HUES6 (cell line): ENCODE measurements around the gene ERC2.
A peak's percentile ranks its signal among the peaks of the same experiment; 100 is the strongest.
"Not testable (repeated sequence)": the region's sequence is repeated elsewhere in the genome, so short reads cannot be mapped to it uniquely, and the experiment has no call there.

Source experiments
- H3K27ac ChIP-seq: 2 replicates; pipeline ENCODE4 v1.7.0; 2013; ENCODE audit warnings: low read depth, mild to moderate bottlenecking, low read length, inconsistent platforms
- H3K27me3 ChIP-seq: 2 replicates; pipeline ENCODE4 v1.6.1; 2013; ENCODE audit warnings: low read length; ENCODE audit not compliant: control insufficient read depth, insufficient read depth
- H3K36me3 ChIP-seq: 2 replicates; pipeline ENCODE4 v1.6.1; 2013; ENCODE audit warnings: low read length; ENCODE audit not compliant: control insufficient read depth, insufficient read depth
- H3K4me1 ChIP-seq: 2 replicates; pipeline ENCODE4 v1.6.1; 2013; ENCODE audit warnings: low read length; ENCODE audit not compliant: control insufficient read depth, insufficient read depth
- H3K4me3 ChIP-seq: 2 replicates; pipeline ENCODE4 v1.5.1; 2013; ENCODE audit warnings: low read depth, low read length
- H3K9ac ChIP-seq: one replicate; pipeline ENCODE4 v1.6.1; 2013; ENCODE audit warnings: mild to moderate bottlenecking, low read length
- H3K9me3 ChIP-seq: 2 replicates; pipeline ENCODE4 v1.6.1; 2013; ENCODE audit warnings: low read depth, low read length; ENCODE audit not compliant: control insufficient read depth, insufficient read depth

The ERC2 gene

DNA sequence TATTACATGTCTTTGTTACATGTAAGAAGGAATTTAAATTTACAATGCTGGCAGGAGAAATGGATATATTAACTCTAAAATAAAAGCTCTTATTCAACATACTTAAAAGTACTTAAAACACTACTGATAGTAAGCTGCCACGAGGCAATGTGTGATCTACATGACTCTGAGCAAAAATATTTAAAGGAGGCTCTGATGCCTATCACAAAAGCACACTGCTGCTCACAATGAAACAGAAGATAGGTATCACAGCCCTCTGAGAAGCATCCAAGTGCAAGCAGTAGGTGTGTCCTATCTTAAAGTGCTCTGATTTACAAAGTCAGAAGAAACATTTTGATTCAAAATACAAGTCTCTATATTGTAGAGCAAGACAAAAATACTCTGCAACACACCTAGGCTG lies 610.0 kb downstream of the ERC2 start:
- Histone ChIP-seq H3K4me3 (no peak overlapping the region), H3K27ac (no peak overlapping the region), H3K27me3 (no peaks in the 10 kb centered on the region), H3K9ac (no peak overlapping the region), H3K4me1 (peaks cover 22% of the 10 kb centered on the region), H3K36me3 (no peaks in the 10 kb centered on the region), H3K9me3 (no peaks in the 10 kb centered on the region)

DNA sequence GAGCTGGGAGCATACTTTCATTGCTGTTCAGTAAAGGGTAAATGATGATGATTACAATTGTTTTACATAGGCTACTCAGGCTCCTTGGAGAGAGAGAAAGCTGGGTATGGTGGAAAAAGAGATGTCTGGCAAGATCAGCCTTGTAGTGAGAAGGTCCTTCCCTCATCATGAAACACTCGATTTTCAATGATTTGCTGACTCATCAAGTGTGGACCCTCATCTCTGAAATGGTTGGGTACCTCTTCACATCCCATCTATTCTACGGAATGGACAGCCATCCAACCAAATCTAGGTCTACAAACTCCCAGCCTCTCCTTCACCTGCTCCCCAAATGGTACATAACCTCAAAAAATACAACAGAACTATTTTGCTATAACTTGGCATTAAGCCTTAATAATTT lies 610.6 kb downstream of the ERC2 start:
- H3K9ac ChIP-seq: no peak overlapping the region
- no peaks in the 10 kb centered on the region for H3K9me3 ChIP-seq
- H3K36me3 ChIP-seq: no peaks in the 10 kb centered on the region
- no peak overlapping the region for H3K27ac ChIP-seq
- peaks cover 22% of the 10 kb centered on the region for H3K4me1 ChIP-seq
- H3K4me3 ChIP-seq: no peak overlapping the region
- H3K27me3 ChIP-seq: no peaks in the 10 kb centered on the region

GRCh38 chr3:55855311-55855710 lies 613.0 kb downstream of the ERC2 start:
- Histone ChIP-seq H3K4me1 (peaks cover 16% of the 10 kb centered on the region), H3K27me3 (no peaks in the 10 kb centered on the region), H3K9me3 (no peaks in the 10 kb centered on the region), H3K9ac (no peak overlapping the region), H3K4me3 (no peak overlapping the region), H3K36me3 (no peaks in the 10 kb centered on the region), H3K27ac (no peak overlapping the region)

DNA sequence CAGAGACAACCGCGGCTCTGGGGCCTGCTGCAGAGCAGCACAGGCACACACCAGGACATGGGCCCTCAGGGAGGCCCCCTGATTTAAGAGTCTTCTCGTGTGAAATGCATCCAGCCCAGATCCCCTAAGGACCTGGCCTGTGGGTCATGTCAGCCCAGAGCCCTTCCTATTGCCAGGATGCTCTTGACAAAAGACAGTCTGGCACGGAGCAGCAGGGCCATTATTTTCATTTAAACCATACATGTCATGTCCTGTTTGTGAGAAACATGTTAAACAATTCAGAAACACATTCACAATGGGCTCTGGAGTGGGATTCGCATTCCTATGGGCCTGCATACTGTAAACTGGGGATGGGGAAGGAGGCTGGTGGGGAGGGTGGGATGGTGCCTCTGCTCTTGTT lies 613.8 kb downstream of the ERC2 start:
- Histone ChIP-seq H3K36me3 (no peaks in the 10 kb centered on the region), H3K9ac (no peak overlapping the region), H3K9me3 (no peaks in the 10 kb centered on the region), H3K27ac (no peak overlapping the region), H3K4me1 (peaks cover 9% of the 10 kb centered on the region), H3K4me3 (no peak overlapping the region), H3K27me3 (no peaks in the 10 kb centered on the region)

DNA sequence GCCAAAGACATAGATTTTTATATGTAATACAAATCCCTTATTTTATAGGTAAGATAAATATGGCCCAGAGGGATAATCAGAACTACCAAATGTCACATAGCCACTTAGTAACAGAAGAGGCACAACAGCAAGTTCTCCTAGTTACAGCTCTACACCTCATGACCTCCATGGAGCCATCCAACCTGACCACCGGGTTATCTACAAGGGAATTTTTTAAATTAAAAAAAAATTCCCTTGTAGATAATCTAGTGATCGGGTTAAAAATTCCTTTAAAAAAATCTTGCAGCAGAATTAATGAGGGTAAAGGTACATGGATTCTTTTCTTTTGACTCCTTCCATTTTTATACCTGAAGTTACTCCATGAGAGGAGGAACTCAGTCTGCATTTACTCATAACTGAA lies 615.9 kb downstream of the ERC2 start:
- Histone ChIP-seq H3K27me3 (no peaks in the 10 kb centered on the region), H3K9me3 (no peaks in the 10 kb centered on the region), H3K4me1 (peaks cover 9% of the 10 kb centered on the region), H3K4me3 (no peak overlapping the region), H3K27ac (no peak overlapping the region), H3K9ac (no peak overlapping the region), H3K36me3 (no peaks in the 10 kb centered on the region)

DNA sequence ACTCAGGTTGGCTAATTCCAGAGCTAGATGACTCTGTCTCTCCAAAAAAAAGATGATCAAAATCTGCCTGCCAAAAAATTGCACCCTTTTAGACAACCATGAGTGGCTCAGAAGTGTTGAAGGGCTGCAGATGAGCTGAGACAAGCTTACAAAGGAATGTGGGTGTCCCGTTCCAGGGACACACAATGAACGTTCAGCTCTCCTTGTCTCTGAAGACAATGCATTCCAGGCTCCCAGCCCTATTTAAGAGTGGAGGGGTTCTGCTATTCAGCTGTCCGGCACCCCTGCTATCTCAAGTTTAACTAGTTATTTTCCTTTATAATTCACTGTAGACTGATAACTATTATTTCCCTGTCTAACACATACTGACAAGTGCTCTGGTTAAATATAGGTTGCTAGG lies 626.1 kb downstream of the ERC2 start:
- Histone ChIP-seq H3K4me3 (no peak overlapping the region), H3K9me3 (peaks cover 9% of the 10 kb centered on the region; the same call in 1 of the 2 replicates), H3K27ac (no peak overlapping the region), H3K36me3 (no peaks in the 10 kb centered on the region), H3K9ac (no peak overlapping the region), H3K27me3 (no peaks in the 10 kb centered on the region), H3K4me1 (no peaks in the 10 kb centered on the region)

GRCh38 chr3:55831876-55832275 lies 636.4 kb downstream of the ERC2 start:
- not testable (repeated sequence) for H3K9me3 ChIP-seq, H3K27ac ChIP-seq, H3K36me3 ChIP-seq, H3K27me3 ChIP-seq, H3K4me1 ChIP-seq
- Histone ChIP-seq H3K4me3 (peak overlapping the region; percentile 36; the same call in 1 of the 2 replicates), H3K9ac (peak overlapping the region; percentile 15)

DNA sequence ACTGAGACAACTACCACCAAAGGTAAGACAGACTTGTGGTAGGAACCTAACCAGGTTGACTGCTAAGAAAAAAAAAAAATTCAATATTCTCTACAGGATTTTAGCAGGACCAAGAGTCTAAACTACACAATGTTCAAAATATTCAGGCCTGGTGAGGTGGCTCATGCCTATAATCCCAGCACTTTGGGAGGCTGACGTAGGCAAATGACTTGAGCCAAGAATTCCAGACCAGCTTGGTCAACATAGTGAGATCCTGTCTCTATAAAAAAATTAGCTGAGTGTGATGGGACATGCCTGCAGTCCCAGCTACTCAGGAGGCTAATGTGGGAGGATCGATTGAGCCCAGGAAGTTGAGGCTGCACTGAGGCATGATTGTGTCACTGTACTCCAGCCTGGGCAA lies 639.6 kb downstream of the ERC2 start:
- H3K4me3 ChIP-seq: no peak overlapping the region

DNA sequence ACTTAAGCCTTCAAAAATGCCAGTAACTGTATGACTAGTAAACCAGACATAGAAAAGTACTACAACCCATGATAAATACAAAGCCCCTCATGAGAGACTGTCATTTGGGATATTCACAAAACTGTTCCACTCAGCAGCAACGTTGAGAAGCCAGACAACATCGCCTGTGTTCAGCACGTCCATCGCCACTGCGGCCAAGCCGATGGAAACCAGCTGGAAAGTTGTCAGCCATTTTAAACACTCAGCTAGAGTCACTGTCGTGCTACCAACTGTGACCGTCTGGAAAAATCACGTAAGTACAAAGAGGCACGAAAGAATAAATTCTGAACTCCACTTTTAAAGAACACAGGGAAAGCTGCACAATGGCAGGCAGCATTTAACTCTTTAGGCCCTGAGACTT lies 640.5 kb downstream of the ERC2 start:
- Histone ChIP-seq H3K27ac (no peak overlapping the region), H3K36me3 (no peaks in the 10 kb centered on the region), H3K9ac (no peak overlapping the region), H3K4me1 (peaks cover 3% of the 10 kb centered on the region; the same call in 1 of the 2 replicates), H3K27me3 (no peaks in the 10 kb centered on the region), H3K9me3 (peaks cover 3% of the 10 kb centered on the region; the same call in 1 of the 2 replicates), H3K4me3 (no peak overlapping the region)

More for the DNA sequence above, 639.6 kb downstream of the ERC2 start:
- Histone ChIP-seq H3K27me3 (no peaks in the 10 kb centered on the region), H3K4me1 (peaks cover 3% of the 10 kb centered on the region; the same call in 1 of the 2 replicates), H3K27ac (no peak overlapping the region), H3K9ac (no peak overlapping the region), H3K36me3 (no peaks in the 10 kb centered on the region), H3K9me3 (peaks cover 3% of the 10 kb centered on the region; the same call in 1 of the 2 replicates)

- Histone ChIP-seq H3K9me3 (peaks cover 3% of the 10 kb centered on the region; the same call in 1 of the 2 replicates), H3K4me1 (peaks cover 3% of the 10 kb centered on the region; the same call in 1 of the 2 replicates), H3K9ac (no peak overlapping the region), H3K27me3 (no peaks in the 10 kb centered on the region), H3K27ac (no peak overlapping the region), H3K4me3 (no peak overlapping the region), H3K36me3 (no peaks in the 10 kb centered on the region)
Measured at GRCh38 chr3:55826731-55827496, 641.4 kb downstream of the ERC2 start.

- H3K9me3 ChIP-seq: peaks cover 3% of the 10 kb centered on the region; the same call in 1 of the 2 replicates
- no peaks in the 10 kb centered on the region for H3K36me3 ChIP-seq
- no peak overlapping the region for H3K4me3 ChIP-seq
- H3K27me3 ChIP-seq: no peaks in the 10 kb centered on the region
- H3K9ac ChIP-seq: no peak overlapping the region
- no peaks in the 10 kb centered on the region for H3K4me1 ChIP-seq
- H3K27ac ChIP-seq: no peak overlapping the region
Measured at GRCh38 chr3:55826097-55826496, 642.2 kb downstream of the ERC2 start.
